ENCODE data around the gene HMX3.

DNA sequence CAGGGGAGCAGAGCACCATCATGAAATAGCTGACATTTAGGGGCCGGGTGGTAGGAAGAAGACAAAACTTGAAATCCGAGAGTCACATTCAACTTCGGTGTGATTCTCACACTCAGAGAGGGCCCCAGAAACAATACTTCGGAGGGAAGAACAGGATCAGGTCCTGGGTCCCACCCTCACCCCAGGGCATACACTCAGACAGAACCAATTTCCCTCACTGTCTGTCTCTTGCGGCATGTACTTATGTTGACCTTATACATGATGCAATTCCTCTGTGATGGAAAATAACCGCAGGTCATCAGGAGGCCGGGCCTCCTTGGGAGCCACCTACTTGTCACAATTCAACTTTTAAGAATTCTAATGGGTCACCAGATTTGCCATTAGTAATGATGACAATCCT, 26.3 kb upstream of the HMX3 start:
- TF ChIP-seq, protein P1, sequence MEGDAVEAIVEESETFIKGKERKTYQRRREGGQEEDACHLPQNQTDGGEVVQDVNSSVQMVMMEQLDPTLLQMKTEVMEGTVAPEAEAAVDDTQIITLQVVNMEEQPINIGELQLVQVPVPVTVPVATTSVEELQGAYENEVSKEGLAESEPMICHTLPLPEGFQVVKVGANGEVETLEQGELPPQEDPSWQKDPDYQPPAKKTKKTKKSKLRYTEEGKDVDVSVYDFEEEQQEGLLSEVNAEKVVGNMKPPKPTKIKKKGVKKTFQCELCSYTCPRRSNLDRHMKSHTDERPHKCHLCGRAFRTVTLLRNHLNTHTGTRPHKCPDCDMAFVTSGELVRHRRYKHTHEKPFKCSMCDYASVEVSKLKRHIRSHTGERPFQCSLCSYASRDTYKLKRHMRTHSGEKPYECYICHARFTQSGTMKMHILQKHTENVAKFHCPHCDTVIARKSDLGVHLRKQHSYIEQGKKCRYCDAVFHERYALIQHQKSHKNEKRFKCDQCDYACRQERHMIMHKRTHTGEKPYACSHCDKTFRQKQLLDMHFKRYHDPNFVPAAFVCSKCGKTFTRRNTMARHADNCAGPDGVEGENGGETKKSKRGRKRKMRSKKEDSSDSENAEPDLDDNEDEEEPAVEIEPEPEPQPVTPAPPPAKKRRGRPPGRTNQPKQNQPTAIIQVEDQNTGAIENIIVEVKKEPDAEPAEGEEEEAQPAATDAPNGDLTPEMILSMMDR (IDR thresholded peaks at IDR 0.05) = no peak
- TF ChIP-seq POLR2A (IDR thresholded peaks at IDR 0.05) = no peak
